ENCODE data around the gene ATP2B1. TPM values are rescaled to one million over a fixed set of nuclear protein-coding genes. Genes with fewer than 3 reads are reported as not detected.

Gene ATP2B1
- total RNA-seq, 1 donor from 2014 or later: 49.7 TPM

DNA sequence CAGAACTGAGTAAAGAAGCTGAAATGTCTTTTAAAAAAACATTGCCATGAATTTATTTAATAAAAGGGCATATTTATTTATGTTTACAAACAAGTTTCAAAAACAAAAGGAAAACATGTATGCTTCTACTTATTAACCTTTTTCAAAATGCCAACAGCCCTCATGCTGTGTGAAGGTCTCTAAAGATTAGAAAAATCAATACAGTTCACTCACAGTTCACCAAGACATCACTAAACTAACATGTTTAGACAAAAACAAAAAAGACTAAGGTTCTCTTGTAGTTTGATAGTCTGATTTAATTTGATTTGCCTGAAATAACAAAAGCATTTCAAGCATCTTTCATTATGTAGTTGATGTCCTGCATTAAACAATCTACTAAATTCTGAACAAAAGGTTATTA, 118.9 kb downstream of the ATP2B1 start:
- Mint-ChIP-seq H3K4me3 (ENCODE audit: unreplicated experiment) (no peak overlapping the region), H3K27me3 (ENCODE audit: low read depth) (no peaks in the 10 kb centered on the region), H3K27ac (ENCODE audit: unreplicated experiment) (no peak overlapping the region), H3K4me1 (ENCODE audit: low read depth) (no peaks in the 10 kb centered on the region), H3K36me3 (ENCODE audit: low read depth) (peaks cover 10% of the 10 kb centered on the region), H3K9me3 (ENCODE audit: low read depth) (no peaks in the 10 kb centered on the region)
- TF ChIP-seq, protein P1, sequence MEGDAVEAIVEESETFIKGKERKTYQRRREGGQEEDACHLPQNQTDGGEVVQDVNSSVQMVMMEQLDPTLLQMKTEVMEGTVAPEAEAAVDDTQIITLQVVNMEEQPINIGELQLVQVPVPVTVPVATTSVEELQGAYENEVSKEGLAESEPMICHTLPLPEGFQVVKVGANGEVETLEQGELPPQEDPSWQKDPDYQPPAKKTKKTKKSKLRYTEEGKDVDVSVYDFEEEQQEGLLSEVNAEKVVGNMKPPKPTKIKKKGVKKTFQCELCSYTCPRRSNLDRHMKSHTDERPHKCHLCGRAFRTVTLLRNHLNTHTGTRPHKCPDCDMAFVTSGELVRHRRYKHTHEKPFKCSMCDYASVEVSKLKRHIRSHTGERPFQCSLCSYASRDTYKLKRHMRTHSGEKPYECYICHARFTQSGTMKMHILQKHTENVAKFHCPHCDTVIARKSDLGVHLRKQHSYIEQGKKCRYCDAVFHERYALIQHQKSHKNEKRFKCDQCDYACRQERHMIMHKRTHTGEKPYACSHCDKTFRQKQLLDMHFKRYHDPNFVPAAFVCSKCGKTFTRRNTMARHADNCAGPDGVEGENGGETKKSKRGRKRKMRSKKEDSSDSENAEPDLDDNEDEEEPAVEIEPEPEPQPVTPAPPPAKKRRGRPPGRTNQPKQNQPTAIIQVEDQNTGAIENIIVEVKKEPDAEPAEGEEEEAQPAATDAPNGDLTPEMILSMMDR (IDR thresholded peaks at IDR 0.05): no peak
- DNase-seq (ENCODE audit: low spot score): no peak

DNA sequence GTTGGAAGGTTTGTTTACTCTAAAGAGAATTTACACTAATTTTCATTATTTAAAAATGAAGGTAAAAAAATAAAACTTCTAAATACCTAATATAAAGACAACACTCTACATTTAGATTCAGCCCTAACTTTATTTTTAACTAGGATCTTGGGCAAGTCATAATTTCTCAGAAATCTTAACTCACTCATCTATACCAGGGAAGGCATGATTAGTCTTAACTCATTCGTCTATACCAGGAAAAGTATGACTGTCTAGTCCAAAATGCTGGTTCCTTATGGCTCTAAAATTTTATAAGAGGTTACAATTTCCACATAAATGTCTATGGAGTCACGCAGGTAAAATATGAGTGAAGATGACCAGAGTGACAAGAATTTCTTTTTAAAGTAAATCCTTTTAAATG, 130.1 kb downstream of the ATP2B1 start:
- Mint-ChIP-seq H3K27ac (ENCODE audit: unreplicated experiment) (no peak overlapping the region), H3K4me1 (ENCODE audit: low read depth) (peaks cover 24% of the 10 kb centered on the region), H3K36me3 (ENCODE audit: low read depth) (no peaks in the 10 kb centered on the region), H3K4me3 (ENCODE audit: unreplicated experiment) (no peak overlapping the region), H3K9me3 (ENCODE audit: low read depth) (no peaks in the 10 kb centered on the region), H3K27me3 (ENCODE audit: low read depth) (no peaks in the 10 kb centered on the region)
- TF ChIP-seq, protein P1 (IDR thresholded peaks at IDR 0.05): no peak
- DNase-seq (ENCODE audit: low spot score): no peak

DNA sequence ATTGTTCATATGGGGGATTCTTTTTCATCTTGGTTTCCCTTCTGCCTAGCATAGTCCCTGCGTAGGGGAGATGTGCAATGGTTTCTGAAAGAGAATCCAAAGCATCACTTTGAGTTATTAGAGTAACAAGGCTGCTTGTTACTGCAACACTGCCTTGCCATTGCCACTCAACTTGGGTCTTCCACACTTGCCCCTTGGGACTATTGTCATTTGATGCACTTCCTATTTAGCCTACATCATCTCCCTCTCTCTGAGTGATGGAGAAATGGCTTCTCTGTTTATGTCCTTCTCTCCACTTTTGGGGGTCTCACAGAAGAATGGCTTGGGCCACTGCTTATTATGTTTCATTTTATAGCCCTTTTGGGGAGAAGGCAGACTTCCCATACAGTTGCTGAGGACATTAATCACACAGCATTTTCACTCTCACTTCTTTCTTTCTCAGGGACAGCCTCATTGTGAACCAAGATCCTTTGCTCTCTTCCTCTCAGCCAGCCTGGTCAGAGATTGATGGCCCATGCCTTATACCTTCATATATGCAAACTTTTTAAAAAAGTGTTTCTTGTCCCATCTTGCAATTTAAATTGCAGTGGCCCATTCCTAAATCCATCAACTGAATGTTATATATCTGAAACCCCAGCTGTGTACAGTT, 131.9 kb downstream of the ATP2B1 start:
- DNase-seq (ENCODE audit: low spot score): no peak
- H3K4me1 Mint-ChIP-seq (ENCODE audit: low read depth): peaks cover 31% of the 10 kb centered on the region
- no peaks in the 10 kb centered on the region for H3K9me3 Mint-ChIP-seq (ENCODE audit: low read depth)
- H3K27me3 Mint-ChIP-seq (ENCODE audit: low read depth): no peaks in the 10 kb centered on the region
- TF ChIP-seq, protein P1 (IDR thresholded peaks at IDR 0.05): no peak
- no peaks in the 10 kb centered on the region for H3K36me3 Mint-ChIP-seq (ENCODE audit: low read depth)
- H3K4me3 Mint-ChIP-seq (ENCODE audit: unreplicated experiment): no peak overlapping the region
- H3K27ac Mint-ChIP-seq (ENCODE audit: unreplicated experiment): no peak overlapping the region

DNA sequence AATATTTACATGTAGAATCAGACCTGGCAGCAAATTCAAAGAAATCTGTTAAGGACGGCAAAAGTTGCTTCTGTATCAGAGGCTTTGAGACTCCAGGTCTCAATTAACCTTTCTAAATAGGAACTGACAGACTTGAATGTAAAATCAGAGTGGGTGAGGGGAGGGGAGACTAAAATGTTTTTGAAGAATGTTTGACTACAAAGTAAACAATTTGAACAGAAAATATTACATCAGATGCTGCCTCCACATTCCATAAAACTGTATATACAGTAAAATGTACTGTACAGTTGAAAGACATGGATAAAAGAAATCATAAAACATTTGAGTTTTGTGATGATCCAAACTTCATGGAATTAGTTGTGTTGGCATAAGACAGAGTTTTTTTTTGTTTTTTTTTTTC, 133.3 kb downstream of the ATP2B1 start:
- peaks cover 38% of the 10 kb centered on the region for H3K4me1 Mint-ChIP-seq (ENCODE audit: low read depth)
- DNase-seq (ENCODE audit: low spot score): no peak
- H3K27ac Mint-ChIP-seq (ENCODE audit: unreplicated experiment): peak overlapping the region; percentile 57

DNA sequence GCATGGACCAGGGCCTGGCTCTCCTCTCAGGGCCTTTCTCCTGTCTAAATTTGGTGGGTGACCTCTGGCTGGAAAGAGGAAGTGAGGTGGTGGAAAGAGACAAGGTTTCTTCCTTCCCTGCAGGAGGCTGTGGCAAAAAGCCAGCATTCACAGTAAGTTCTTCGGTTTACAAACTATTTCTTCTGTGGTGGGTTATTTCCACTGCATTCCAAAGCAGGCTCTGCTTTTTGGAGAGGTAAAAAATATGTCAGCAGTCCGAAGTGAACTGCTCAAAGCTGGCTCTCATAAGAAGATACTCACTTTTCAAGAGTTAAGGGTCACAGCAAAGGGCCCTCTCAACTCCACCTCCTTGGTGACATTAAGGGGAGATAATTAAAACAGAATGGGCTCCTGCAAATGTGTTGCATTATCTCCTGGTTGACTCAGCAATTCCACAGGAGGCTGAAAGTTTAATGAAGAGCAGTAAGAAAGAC, 133.9 kb downstream of the ATP2B1 start:
- Mint-ChIP-seq H3K9me3 (ENCODE audit: low read depth) (no peaks in the 10 kb centered on the region), H3K36me3 (ENCODE audit: low read depth) (no peaks in the 10 kb centered on the region), H3K4me3 (ENCODE audit: unreplicated experiment) (no peak overlapping the region), H3K27ac (ENCODE audit: unreplicated experiment) (peak overlapping the region; percentile 55), H3K27me3 (ENCODE audit: low read depth) (no peaks in the 10 kb centered on the region), H3K4me1 (ENCODE audit: low read depth) (peaks cover 38% of the 10 kb centered on the region)
- TF ChIP-seq, protein P1 (IDR thresholded peaks at IDR 0.05): no peak
- no peak for DNase-seq (ENCODE audit: low spot score)

More for the DNA sequence above, 133.3 kb downstream of the ATP2B1 start:
- Mint-ChIP-seq H3K4me3 (ENCODE audit: unreplicated experiment) (no peak overlapping the region), H3K9me3 (ENCODE audit: low read depth) (no peaks in the 10 kb centered on the region), H3K27me3 (ENCODE audit: low read depth) (no peaks in the 10 kb centered on the region), H3K36me3 (ENCODE audit: low read depth) (no peaks in the 10 kb centered on the region)
- TF ChIP-seq, protein P1 (IDR thresholded peaks at IDR 0.05): no peak

Measured in chondrocyte (in vitro differentiated cells).